ENCODE measurements around the gene TICAM1. TPM values are rescaled to one million over a fixed set of nuclear protein-coding genes. Genes with fewer than 3 reads are reported as not detected.

The TICAM1 gene
- total RNA-seq, 1 experiment from 2014 or later = 6.5 TPM

GRCh38 chr19:4830768-4831265, 695 bp downstream of the TICAM1 start:
- Histone ChIP-seq H3K36me3 (ENCODE audit: low read depth, low read length) (no peaks in the 10 kb centered on the region), H3K4me1 (ENCODE audit: insufficient read depth, low read length) (peaks cover 13% of the 10 kb centered on the region; the same call in 1 of the 2 replicates), H4K20me1 (ENCODE audit: low read length) (no peaks in the 10 kb centered on the region), H3K27ac (ENCODE audit: low read length) (peak overlapping the region; percentile 56), H3K4me3 (ENCODE audit: low read length) (peak overlapping the region; percentile 92), H3K9me2 (replicated peaks; ENCODE audit: low read length) (no peaks in the 10 kb centered on the region), H3K4me2 (ENCODE audit: low read length) (peak overlapping the region; percentile 94), H3K9ac (ENCODE audit: low read length) (peak overlapping the region; percentile 93), H3F3A (ENCODE audit: low read length, unreplicated experiment) (no peaks in the 10 kb centered on the region), H3K9me3 (ENCODE audit: low read length) (no peaks in the 10 kb centered on the region), H2AFZ (ENCODE audit: low read length) (peak overlapping the region; percentile 92), H3K27me3 (ENCODE audit: low read length) (no peaks in the 10 kb centered on the region), H3K79me2 (ENCODE audit: low read length) (peaks cover 48% of the 10 kb centered on the region)
- ChIA-PET POLR2A (ENCODE audit: unreplicated experiment) (interaction anchor here (0.7 kb wide), 1 partner anchor 349 kb away, joined by 3 read pairs; no protein-coding TSS in a partner anchor), CTCF (interaction anchor here (0.6 to 1.1 kb wide), 2 partner anchors 21 to 257 kb away, joined by 3 to 4 read pairs; no protein-coding TSS in a partner anchor)
- DNase-seq = peak; percentile 23
- ATAC-seq = peak; percentile 36
- TF ChIP-seq EZH2phosphoT487 (IDR thresholded peaks at IDR 0.05; ENCODE audit: borderline replicate concordance, low read length) = no peak
- no peak for TF ChIP-seq CTCF (conservative IDR thresholded peaks at IDR 0.05; ENCODE audit: low read depth, low read length)
- TF ChIP-seq EZH2 (IDR thresholded peaks at IDR 0.05; ENCODE audit: low read length, unreplicated experiment) = no peak
- intact Hi-C loops (cut with micrococcal nuclease) = no loop called here
- BruUV-seq (replicated peaks) = TSS peak; percentile 72

- H2AFZ ChIP-seq (ENCODE audit: low read length) = no peak overlapping the region
- H3K27ac ChIP-seq (ENCODE audit: low read length) = peak overlapping the region; percentile 56
- ATAC-seq (no peak), DNase-seq (no peak)
- peaks cover 51% of the 10 kb centered on the region for H3K79me2 ChIP-seq (ENCODE audit: low read length)
- H3K4me1 ChIP-seq (ENCODE audit: insufficient read depth, low read length) = peaks cover 13% of the 10 kb centered on the region; the same call in 1 of the 2 replicates
- no TSS peak for BruUV-seq (replicated peaks)
- POLR2A ChIA-PET (ENCODE audit: unreplicated experiment) = no interaction called here
- no peak for TF ChIP-seq CTCF (conservative IDR thresholded peaks at IDR 0.05; ENCODE audit: low read depth, low read length)
- no peak for TF ChIP-seq EZH2 (IDR thresholded peaks at IDR 0.05; ENCODE audit: low read length, unreplicated experiment)
- TF ChIP-seq EZH2phosphoT487 (IDR thresholded peaks at IDR 0.05; ENCODE audit: borderline replicate concordance, low read length) = no peak
- no peaks in the 10 kb centered on the region for H3K27me3 ChIP-seq (ENCODE audit: low read length)
- intact Hi-C loops (cut with micrococcal nuclease) = no loop called here
- no peaks in the 10 kb centered on the region for H3F3A ChIP-seq (ENCODE audit: low read length, unreplicated experiment)
- peak overlapping the region; percentile 93; the same call in 1 of the 2 replicates for H3K9ac ChIP-seq (ENCODE audit: low read length)
- no peaks in the 10 kb centered on the region for H3K9me2 ChIP-seq (replicated peaks; ENCODE audit: low read length)
- H3K4me3 ChIP-seq (ENCODE audit: low read length) = peak overlapping the region; percentile 92
- H3K4me2 ChIP-seq (ENCODE audit: low read length) = peak overlapping the region; percentile 94
- no peaks in the 10 kb centered on the region for H3K36me3 ChIP-seq (ENCODE audit: low read depth, low read length)
- H3K9me3 ChIP-seq (ENCODE audit: low read length) = no peaks in the 10 kb centered on the region
- no peaks in the 10 kb centered on the region for H4K20me1 ChIP-seq (ENCODE audit: low read length)
- CTCF ChIA-PET = interaction anchor here (1.1 kb wide), 1 partner anchor 21 kb away, joined by 4 read pairs; no protein-coding TSS in a partner anchor
Measured at GRCh38 chr19:4830332-4830731, 1.2 kb downstream of the TICAM1 start.

Measured in PC-3 (cell line).